EL (cell line): Measurements from ENCODE around the gene RB1.
A peak's percentile ranks its signal among the peaks of the same experiment; 100 is the strongest.
"Not testable (repeated sequence)": the region's sequence is repeated elsewhere in the genome, so short reads cannot be mapped to it uniquely, and the experiment has no call there.

Experiments
- DNase-seq: peaks from one replicate; pipeline ENCODE4 v3.0.0-alpha.2; 2016

Gene RB1

GRCh38 chr13:48355524-48355923 lies 52.0 kb downstream of the RB1 start:
- DNase-seq = not testable (repeated sequence)

- no peak for DNase-seq
Observed at GRCh38 chr13:48356750-48357149, 53.2 kb downstream of the RB1 start.

GRCh38 chr13:48369988-48370387 lies 66.4 kb downstream of the RB1 start:
- no peak for DNase-seq

- no peak for DNase-seq
Observed at GRCh38 chr13:48370815-48371214, 67.3 kb downstream of the RB1 start.

- DNase-seq = no peak
Observed at GRCh38 chr13:48377857-48378256, 74.3 kb downstream of the RB1 start.

GRCh38 chr13:48380581-48380980 lies 77.0 kb downstream of the RB1 start:
- DNase-seq = no peak

- DNase-seq = no peak
Observed at GRCh38 chr13:48383384-48383783, 79.8 kb downstream of the RB1 start.

- no peak for DNase-seq
Observed at GRCh38 chr13:48386816-48387215, 83.3 kb downstream of the RB1 start.

- no peak for DNase-seq
Observed at GRCh38 chr13:48391257-48391656, 87.7 kb downstream of the RB1 start.

GRCh38 chr13:48393030-48393697 lies 89.6 kb downstream of the RB1 start:
- DNase-seq = no peak

- DNase-seq = no peak
Observed at GRCh38 chr13:48393698-48394085, 90.1 kb downstream of the RB1 start.

- no peak for DNase-seq
Observed at GRCh38 chr13:48397744-48398143, 94.2 kb downstream of the RB1 start.

GRCh38 chr13:48398450-48399095 lies 95.0 kb downstream of the RB1 start:
- peak; percentile 65 for DNase-seq

- no peak for DNase-seq
Observed at GRCh38 chr13:48400090-48400694, 96.6 kb downstream of the RB1 start.

GRCh38 chr13:48400850-48401291 lies 97.3 kb downstream of the RB1 start:
- peak; percentile 85 for DNase-seq

- no peak for DNase-seq
Observed at GRCh38 chr13:48401480-48401879, 97.9 kb downstream of the RB1 start.

- no peak for DNase-seq
Observed at GRCh38 chr13:48402325-48402932, 98.9 kb downstream of the RB1 start.

- DNase-seq = no peak
Observed at GRCh38 chr13:48403151-48403631, 99.6 kb downstream of the RB1 start.

GRCh38 chr13:48403913-48404312 lies 100.4 kb downstream of the RB1 start:
- DNase-seq = no peak

GRCh38 chr13:48404952-48405351 lies 101.4 kb downstream of the RB1 start:
- DNase-seq = no peak

GRCh38 chr13:48405875-48406274 lies 102.3 kb downstream of the RB1 start:
- no peak for DNase-seq

GRCh38 chr13:48410199-48410598 lies 106.6 kb downstream of the RB1 start:
- DNase-seq = no peak

- DNase-seq = no peak
Observed at GRCh38 chr13:48411147-48411794, 107.7 kb downstream of the RB1 start.
